Measurements from ENCODE around the gene ATP6V1C2. TPM values are rescaled to one million over a fixed set of nuclear protein-coding genes. Genes with fewer than 3 reads are reported as not detected.

Gene ATP6V1C2
- total RNA-seq, 3 donors from 2014 or later (not counting 1 experiment from before 2014, with no cell fraction given), result 0.92 TPM; not detected in 2

GRCh38 chr2:10772201-10772867 is 50.9 kb downstream of the ATP6V1C2 start:
- no peaks in the 10 kb centered on the region for H3K4me1 ChIP-seq (ENCODE audit: control insufficient read depth, insufficient read depth, low read length)
- H3K27me3 ChIP-seq (ENCODE audit: control insufficient read depth, insufficient read depth, low read length), result no peaks in the 10 kb centered on the region
- intact Hi-C loops (cut with micrococcal nuclease), result no loop called here
- no peaks in the 10 kb centered on the region for H3K36me3 ChIP-seq (ENCODE audit: control insufficient read depth, insufficient read depth, low read length)
- H3K27ac ChIP-seq (ENCODE audit: low read length), result no peak overlapping the region
- Mint-ChIP-seq H3K4me1 (no peaks in the 10 kb centered on the region), H3K4me3 (no peak overlapping the region), H3K27ac (no peak overlapping the region), H3K27me3 (ENCODE audit: low read depth in 2 of 2) (no peaks in the 10 kb centered on the region), H3K36me3 (no peaks in the 10 kb centered on the region), H3K9me3 (no peaks in the 10 kb centered on the region)
- 94% methylated on average over 12 of the region's 12 CpGs for WGBS (ENCODE audit: insufficient coverage)
- DNase-seq (no peak), ATAC-seq (no peak)
- H3K4me3 ChIP-seq (ENCODE audit: low read length), result no peak overlapping the region
- H3K9me3 ChIP-seq (ENCODE audit: control insufficient read depth, insufficient read depth, low read length), result no peaks in the 10 kb centered on the region
- TF ChIP-seq, protein P1, sequence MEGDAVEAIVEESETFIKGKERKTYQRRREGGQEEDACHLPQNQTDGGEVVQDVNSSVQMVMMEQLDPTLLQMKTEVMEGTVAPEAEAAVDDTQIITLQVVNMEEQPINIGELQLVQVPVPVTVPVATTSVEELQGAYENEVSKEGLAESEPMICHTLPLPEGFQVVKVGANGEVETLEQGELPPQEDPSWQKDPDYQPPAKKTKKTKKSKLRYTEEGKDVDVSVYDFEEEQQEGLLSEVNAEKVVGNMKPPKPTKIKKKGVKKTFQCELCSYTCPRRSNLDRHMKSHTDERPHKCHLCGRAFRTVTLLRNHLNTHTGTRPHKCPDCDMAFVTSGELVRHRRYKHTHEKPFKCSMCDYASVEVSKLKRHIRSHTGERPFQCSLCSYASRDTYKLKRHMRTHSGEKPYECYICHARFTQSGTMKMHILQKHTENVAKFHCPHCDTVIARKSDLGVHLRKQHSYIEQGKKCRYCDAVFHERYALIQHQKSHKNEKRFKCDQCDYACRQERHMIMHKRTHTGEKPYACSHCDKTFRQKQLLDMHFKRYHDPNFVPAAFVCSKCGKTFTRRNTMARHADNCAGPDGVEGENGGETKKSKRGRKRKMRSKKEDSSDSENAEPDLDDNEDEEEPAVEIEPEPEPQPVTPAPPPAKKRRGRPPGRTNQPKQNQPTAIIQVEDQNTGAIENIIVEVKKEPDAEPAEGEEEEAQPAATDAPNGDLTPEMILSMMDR (IDR thresholded peaks at IDR 0.05), result no peak

DNA sequence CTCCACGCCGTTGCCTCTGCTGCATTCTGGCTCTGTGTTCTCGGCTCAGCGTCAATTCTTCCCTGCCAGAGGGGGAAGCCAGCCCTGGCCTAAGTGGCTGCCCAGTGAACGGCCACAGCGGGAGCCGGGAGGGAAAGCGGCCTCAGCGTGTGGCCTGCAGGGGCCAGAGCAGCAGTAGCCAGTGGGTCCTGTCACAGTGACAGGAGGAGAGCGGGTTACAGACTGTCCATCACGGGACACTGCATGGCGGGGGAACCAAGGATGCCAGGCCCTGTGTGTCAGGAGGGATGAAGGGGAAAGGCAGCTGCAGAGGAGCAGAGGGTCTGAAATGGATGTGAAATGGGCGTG is 51.4 kb downstream of the ATP6V1C2 start:
- Mint-ChIP-seq H3K36me3 (no peaks in the 10 kb centered on the region), H3K4me3 (no peak overlapping the region), H3K27ac (no peak overlapping the region), H3K9me3 (no peaks in the 10 kb centered on the region), H3K27me3 (ENCODE audit: low read depth in 2 of 2) (no peaks in the 10 kb centered on the region), H3K4me1 (no peaks in the 10 kb centered on the region)
- TF ChIP-seq, protein P1 (IDR thresholded peaks at IDR 0.05), result no peak
- ATAC-seq (no peak), DNase-seq (no peak)
- H3K4me3 ChIP-seq (ENCODE audit: low read length), result no peak overlapping the region
- H3K27ac ChIP-seq (ENCODE audit: low read length), result no peak overlapping the region
- intact Hi-C loops (cut with micrococcal nuclease), result no loop called here
- no peaks in the 10 kb centered on the region for H3K27me3 ChIP-seq (ENCODE audit: control insufficient read depth, insufficient read depth, low read length)
- no peaks in the 10 kb centered on the region for H3K36me3 ChIP-seq (ENCODE audit: control insufficient read depth, insufficient read depth, low read length)
- 94% methylated on average over 13 of the region's 13 CpGs for WGBS (ENCODE audit: insufficient coverage)
- H3K4me1 ChIP-seq (ENCODE audit: control insufficient read depth, insufficient read depth, low read length), result no peaks in the 10 kb centered on the region
- no peaks in the 10 kb centered on the region for H3K9me3 ChIP-seq (ENCODE audit: control insufficient read depth, insufficient read depth, low read length)

GRCh38 chr2:10773821-10774341 is 52.5 kb downstream of the ATP6V1C2 start:
- DNase-seq, result no peak
- Histone ChIP-seq H3K27ac (ENCODE audit: low read length) (no peak overlapping the region), H3K4me1 (ENCODE audit: control insufficient read depth, insufficient read depth, low read length) (no peaks in the 10 kb centered on the region), H3K27me3 (ENCODE audit: control insufficient read depth, insufficient read depth, low read length) (no peaks in the 10 kb centered on the region), H3K36me3 (ENCODE audit: control insufficient read depth, insufficient read depth, low read length) (peaks cover 3% of the 10 kb centered on the region), H3K9me3 (ENCODE audit: control insufficient read depth, insufficient read depth, low read length) (no peaks in the 10 kb centered on the region), H3K4me3 (ENCODE audit: low read length) (no peak overlapping the region)
- no peaks in the 10 kb centered on the region for H3K9me3 Mint-ChIP-seq
- 89% methylated on average over 8 of the region's 8 CpGs for WGBS (ENCODE audit: insufficient coverage)
- TF ChIP-seq, protein P1 (IDR thresholded peaks at IDR 0.05), result no peak
- H3K27me3 Mint-ChIP-seq (ENCODE audit: low read depth in 2 of 2), result no peaks in the 10 kb centered on the region
- intact Hi-C loops (cut with micrococcal nuclease), result no loop called here
- ATAC-seq, result no peak
- no peaks in the 10 kb centered on the region for H3K36me3 Mint-ChIP-seq
- no peaks in the 10 kb centered on the region for H3K4me1 Mint-ChIP-seq
- no peak overlapping the region for H3K4me3 Mint-ChIP-seq
- no peak overlapping the region for H3K27ac Mint-ChIP-seq

DNA sequence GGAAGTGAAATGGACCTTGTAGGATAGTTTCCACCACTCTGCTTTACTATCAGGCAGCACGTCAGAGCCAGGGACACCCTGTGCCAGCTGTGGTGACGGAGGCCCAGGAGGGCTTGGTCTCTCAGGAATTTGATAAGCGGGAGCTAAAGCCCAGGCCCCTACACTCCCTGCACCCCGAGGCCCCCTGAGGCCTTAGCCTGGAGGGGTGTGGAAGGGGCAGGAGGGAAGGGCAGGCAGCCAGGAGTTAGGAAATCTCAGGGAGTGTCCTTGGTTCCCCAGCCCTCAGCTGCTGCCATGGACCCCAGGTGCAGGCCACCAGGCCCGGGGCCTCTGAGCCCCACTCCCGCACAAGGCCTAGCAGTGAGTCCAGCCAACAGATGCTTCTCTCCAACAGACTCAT is 53.0 kb downstream of the ATP6V1C2 start:
- H3K4me1 ChIP-seq (ENCODE audit: control insufficient read depth, insufficient read depth, low read length), result no peaks in the 10 kb centered on the region
- no peaks in the 10 kb centered on the region for H3K36me3 Mint-ChIP-seq
- intact Hi-C loops (cut with micrococcal nuclease), result no loop called here
- no peaks in the 10 kb centered on the region for H3K27me3 Mint-ChIP-seq (ENCODE audit: low read depth in 2 of 2)
- TF ChIP-seq, protein P1 (IDR thresholded peaks at IDR 0.05), result no peak
- H3K27ac ChIP-seq (ENCODE audit: low read length), result no peak overlapping the region
- no peak overlapping the region for H3K27ac Mint-ChIP-seq
- ATAC-seq (no peak), DNase-seq (no peak)
- no peak overlapping the region for H3K4me3 Mint-ChIP-seq
- H3K4me1 Mint-ChIP-seq, result no peaks in the 10 kb centered on the region
- H3K36me3 ChIP-seq (ENCODE audit: control insufficient read depth, insufficient read depth, low read length), result peaks cover 3% of the 10 kb centered on the region
- 96% methylated on average over 6 of the region's 6 CpGs for WGBS (ENCODE audit: insufficient coverage)
- no peaks in the 10 kb centered on the region for H3K27me3 ChIP-seq (ENCODE audit: control insufficient read depth, insufficient read depth, low read length)
- no peak overlapping the region for H3K4me3 ChIP-seq (ENCODE audit: low read length)
- H3K9me3 Mint-ChIP-seq, result no peaks in the 10 kb centered on the region
- no peaks in the 10 kb centered on the region for H3K9me3 ChIP-seq (ENCODE audit: control insufficient read depth, insufficient read depth, low read length)

Measured in natural killer cell (primary cell).